Vagina (tissue), 2 donors: ENCODE measurements around the gene MAGOH.

Source experiments
- CTCF ChIP-seq, 3 experiments: fragments of 450-650 bp in 2 of 3; fragments of 200-600 bp in 1 of 3; sonication (generic) in 1 of 3; IDR thresholded peaks; one replicate each; pipeline ENCODE4 v1.5.1; 2017 to 2019; ENCODE audit warnings: antibody characterized with exemption in 3 of 3, mild to moderate bottlenecking in 2 of 3, moderate library complexity in 2 of 3
- POLR2A ChIP-seq, 2 donors: fragments of 450-650 bp; IDR thresholded peaks; one replicate each; pipeline ENCODE4 v1.6.1; 2017; ENCODE audit warnings: antibody characterized with exemption in 2 of 2, mild to moderate bottlenecking in 2 of 2, moderate library complexity in 2 of 2
- POLR2AphosphoS5 ChIP-seq, 2 donors: sonication (generic); formaldehyde crosslinking; IDR thresholded peaks; one replicate each; pipeline ENCODE4 v1.9.0; 2017; ENCODE audit warnings: antibody characterized with exemption in 2 of 2, mild to moderate bottlenecking in 2 of 2, low read depth in 1 of 2; ENCODE audit not compliant: insufficient read depth in 1 of 2

GRCh38 chr1:53242381-53242780 lies 4.1 kb upstream of the MAGOH start:
- no peak for TF ChIP-seq CTCF (IDR thresholded peaks at IDR 0.05)
- TF ChIP-seq POLR2A (IDR thresholded peaks at IDR 0.05) = no peak
- no peak for TF ChIP-seq POLR2AphosphoS5 (IDR thresholded peaks at IDR 0.05; ENCODE audit: insufficient read depth in 1 of 2, low read depth in 1 of 2)
